Upper lobe of left lung (tissue), 6 donors: Measurements from ENCODE around the gene GALNT7. TPM values are rescaled to one million over a fixed set of nuclear protein-coding genes. Genes with fewer than 3 reads are reported as not detected.

ENCODE experiments used
- ATAC-seq, 2 donors: fragments of 200-7000 bp; cut with Tn5 transposase; one replicate each; pipeline ENCODE4 v1.9.1; 2022; ENCODE audit warnings: mild to moderate bottlenecking in 2 of 2, moderate library complexity in 2 of 2; ENCODE audit not compliant: low FRiP score in 2 of 2
- DNase-seq, 2 donors: peaks; one replicate each; pipeline ENCODE4 v3.0.0-alpha.2; 2019 to 2020
- H3K27ac ChIP-seq, 4 donors: fragments of 200-600 bp; sonication (generic); one replicate each; pipeline ENCODE4 v1.5.1; 2016 to 2019
- H3K27me3 ChIP-seq, 4 donors: fragments of 200-600 bp; sonication (generic); one replicate each; pipeline ENCODE4 v1.5.1; 2017 to 2019
- H3K36me3 ChIP-seq, 4 donors: fragments of 200-600 bp; sonication (generic); one replicate each; pipeline ENCODE4 v1.5.1; 2016 to 2019
- H3K4me1 ChIP-seq, 4 donors: fragments of 200-600 bp; sonication (generic); one replicate each; pipeline ENCODE4 v1.5.1; 2018 to 2019
- H3K4me3 ChIP-seq, 4 donors: fragments of 200-600 bp; sonication (generic); one replicate each; pipeline ENCODE4 v1.5.1; 2017 to 2019; ENCODE audit warnings: mild to moderate bottlenecking in 2 of 4, moderate library complexity in 1 of 4
- H3K9me3 ChIP-seq, 4 donors: fragments of 200-600 bp; sonication (generic); one replicate each; pipeline ENCODE4 v1.5.1; 2018 to 2019
- CTCF ChIP-seq, 6 experiments: fragments of 450-650 bp in 4 of 6; fragments of 200-600 bp in 2 of 6; sonication (generic) in 2 of 6; IDR thresholded peaks; one replicate each; pipeline ENCODE4 v1.5.1; 2016 to 2019; ENCODE audit warnings: antibody characterized with exemption in 6 of 6
- EP300 ChIP-seq, 4 donors: sonication (generic); formaldehyde crosslinking; IDR thresholded peaks; one replicate each; pipeline ENCODE4 v1.5.1; 2017; ENCODE audit warnings: antibody characterized with exemption in 4 of 4, control low read depth in 2 of 4
- POLR2A ChIP-seq, 4 donors: fragments of 450-650 bp; IDR thresholded peaks; one replicate each; pipeline ENCODE4 v1.5.1; 2016 to 2017; ENCODE audit warnings: antibody characterized with exemption in 4 of 4, mild to moderate bottlenecking in 2 of 4
- POLR2AphosphoS5 ChIP-seq, 2 donors: sonication (generic); formaldehyde crosslinking; IDR thresholded peaks; one replicate each; pipeline ENCODE4 v1.5.1; 2017; ENCODE audit warnings: antibody characterized with exemption in 2 of 2
- WGBS, 2 donors: methylation state at CpG; one replicate each; pipeline ENCODE4 v1.1.5; 2017 to 2018; 5-methylcytosine and 5-hydroxymethylcytosine counted together
- total RNA-seq, 6 donors: library from RNA; depleted of rRNA in 4 of 6; stranded (reverse); fragments of >200 nt in 4 of 6; gene quantifications; one replicate each; pipeline versions ENCODE4 v1.1.0 to v1.2.1, GENCODE V29; 2016 to 2021
- donor health status: DM: no; HTN: no; CAD: no; lungs with moderate emphysema.
- donor health status: DM: no; HTN: yes; CAD: no; lungs with severe emphysema.

The GALNT7 gene
- total RNA-seq, 6 donors from 2014 or later, result 5.0 to 68.1 (median 20.1) TPM

- H3K4me1 ChIP-seq, result no peaks in the 10 kb centered on the region
- H3K27ac ChIP-seq, result no peak overlapping the region
- no peak overlapping the region for H3K4me3 ChIP-seq
- 94% methylated on average over 5 of the region's 5 CpGs for WGBS, 2 donors
- peaks cover 0 to 9% (median 6%) of the 10 kb centered on the region in 4 donors for H3K9me3 ChIP-seq
- TF ChIP-seq CTCF (IDR thresholded peaks at IDR 0.05), result no peak
- TF ChIP-seq POLR2AphosphoS5 (IDR thresholded peaks at IDR 0.05), result no peak
- TF ChIP-seq EP300 (IDR thresholded peaks at IDR 0.05), result no peak
- TF ChIP-seq POLR2A (IDR thresholded peaks at IDR 0.05), result no peak
- H3K27me3 ChIP-seq, result no peaks in the 10 kb centered on the region
- DNase-seq (no peak), ATAC-seq (no peak)
- H3K36me3 ChIP-seq, result peaks cover 0 to 4% (median 0%) of the 10 kb centered on the region in 4 donors
Measured at GRCh38 chr4:173291899-173292298, 123.3 kb downstream of the GALNT7 start.

GRCh38 chr4:173293663-173294062 is 125.1 kb downstream of the GALNT7 start:
- H3K9me3 ChIP-seq, result no peaks in the 10 kb centered on the region
- ATAC-seq (no peak), DNase-seq (no peak)
- H3K27me3 ChIP-seq, result no peaks in the 10 kb centered on the region
- H3K4me1 ChIP-seq, result no peaks in the 10 kb centered on the region
- 92% methylated on average over 7 of the region's 7 CpGs for WGBS, 2 donors
- no peak overlapping the region for H3K27ac ChIP-seq
- no peak overlapping the region for H3K4me3 ChIP-seq
- TF ChIP-seq EP300 (IDR thresholded peaks at IDR 0.05), result no peak
- TF ChIP-seq POLR2AphosphoS5 (IDR thresholded peaks at IDR 0.05), result no peak
- no peak for TF ChIP-seq POLR2A (IDR thresholded peaks at IDR 0.05)
- TF ChIP-seq CTCF (IDR thresholded peaks at IDR 0.05), result no peak
- peaks cover 0 to 9% (median 4%) of the 10 kb centered on the region in 4 donors for H3K36me3 ChIP-seq

DNA sequence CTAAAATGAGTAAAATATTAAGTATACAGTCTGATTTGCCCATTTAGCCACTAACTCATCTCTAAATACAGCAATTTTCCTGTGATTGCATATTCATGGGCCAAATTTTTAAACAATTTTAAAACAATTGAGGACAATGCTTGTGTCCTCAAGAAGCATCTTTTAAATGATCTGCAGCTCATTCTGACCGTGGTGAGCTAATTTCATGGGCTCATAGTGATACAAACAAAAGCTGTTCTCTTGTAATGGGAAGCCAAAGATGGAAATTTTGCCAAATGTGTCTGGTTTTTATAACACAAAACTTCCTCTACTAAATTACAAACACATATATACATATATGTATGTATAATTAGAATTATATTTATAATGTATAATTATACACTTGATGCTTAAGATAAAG is 125.8 kb downstream of the GALNT7 start:
- DNase-seq (no peak), ATAC-seq (no peak)
- WGBS, 2 donors, result 82 to 86% methylated on average over 1 of the region's 1 CpG
- H3K9me3 ChIP-seq, result no peaks in the 10 kb centered on the region
- H3K36me3 ChIP-seq, result peaks cover 0 to 9% (median 4%) of the 10 kb centered on the region in 4 donors
- no peak overlapping the region for H3K4me3 ChIP-seq
- TF ChIP-seq EP300 (IDR thresholded peaks at IDR 0.05) (no peak), POLR2A (IDR thresholded peaks at IDR 0.05) (no peak)
- H3K4me1 ChIP-seq, result no peaks in the 10 kb centered on the region
- no peak overlapping the region for H3K27ac ChIP-seq
- no peaks in the 10 kb centered on the region for H3K27me3 ChIP-seq

DNA sequence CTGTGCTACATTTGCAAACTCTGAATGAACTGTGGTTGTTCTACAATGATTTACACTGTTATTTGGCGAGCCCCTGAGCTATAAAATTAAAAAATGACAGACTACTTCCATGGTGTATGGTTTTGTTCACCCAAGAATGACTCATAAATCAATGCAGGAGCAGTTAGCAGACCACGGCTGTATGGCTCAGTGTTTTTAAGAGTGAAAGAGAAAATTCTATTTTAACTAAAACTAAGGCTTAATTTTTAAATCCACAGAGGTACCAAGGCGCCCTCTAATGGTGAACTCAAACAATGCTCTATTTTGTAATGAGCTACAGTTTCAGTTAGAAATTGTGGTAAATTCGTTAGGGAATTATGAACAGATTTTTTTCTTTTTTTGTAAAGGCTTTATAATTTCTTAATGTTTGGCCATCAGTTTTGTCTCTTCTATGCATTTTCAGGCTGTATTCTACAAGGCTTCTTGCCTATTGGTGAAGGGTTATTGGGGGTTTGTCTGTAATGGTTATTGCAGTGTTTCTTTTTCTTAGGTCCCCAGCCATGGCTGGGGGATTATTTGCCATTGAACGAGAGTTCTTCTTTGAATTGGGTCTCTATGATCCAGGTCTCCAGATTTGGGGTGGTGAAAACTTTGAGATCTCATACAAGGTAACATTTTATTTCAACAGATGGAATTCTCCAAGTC is 133.0 kb downstream of the GALNT7 start:
- Histone ChIP-seq H3K27ac (no peak overlapping the region), H3K36me3 (peaks cover 0 to 9% (median 2%) of the 10 kb centered on the region in 4 donors), H3K9me3 (no peaks in the 10 kb centered on the region), H3K4me3 (no peak overlapping the region), H3K4me1 (no peaks in the 10 kb centered on the region), H3K27me3 (no peaks in the 10 kb centered on the region)
- WGBS, 2 donors, result 39 to 40% methylated on average over 5 of the region's 5 CpGs
- no peak for DNase-seq
- peak in 1 of 2 donors; percentile 67 for ATAC-seq
- TF ChIP-seq POLR2A (IDR thresholded peaks at IDR 0.05) (no peak), EP300 (IDR thresholded peaks at IDR 0.05) (no peak), CTCF (IDR thresholded peaks at IDR 0.05) (peak; percentile 39 to 55 (median 51)), POLR2AphosphoS5 (IDR thresholded peaks at IDR 0.05) (no peak)

DNA sequence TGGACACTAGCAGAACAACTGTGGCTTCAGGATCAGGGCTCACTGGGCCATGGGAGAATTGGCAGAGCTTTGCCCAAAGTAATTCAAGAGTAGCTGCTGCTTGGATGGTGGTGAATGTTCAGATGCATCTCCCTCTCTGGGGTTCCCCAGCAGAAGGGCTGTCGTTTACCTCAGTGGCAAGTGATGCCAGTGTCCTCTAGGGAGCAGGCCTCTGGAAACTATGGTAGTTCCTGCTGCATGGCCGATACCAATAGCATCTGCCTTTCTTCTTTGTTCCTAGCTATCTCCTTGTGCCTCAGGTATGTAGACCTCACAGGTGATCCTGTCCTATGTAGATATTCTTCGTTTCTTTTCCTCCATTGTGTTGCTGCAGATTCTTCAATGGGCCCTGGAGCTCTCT is 139.2 kb downstream of the GALNT7 start:
- Histone ChIP-seq H3K9me3 (no peaks in the 10 kb centered on the region), H3K27me3 (no peaks in the 10 kb centered on the region), H3K4me3 (no peak overlapping the region), H3K27ac (no peak overlapping the region), H3K36me3 (peaks cover 0 to 6% (median 0%) of the 10 kb centered on the region in 4 donors), H3K4me1 (no peaks in the 10 kb centered on the region)
- ATAC-seq (no peak), DNase-seq (no peak)
- no peak for TF ChIP-seq CTCF (IDR thresholded peaks at IDR 0.05)
- no peak for TF ChIP-seq POLR2A (IDR thresholded peaks at IDR 0.05)
- no peak for TF ChIP-seq EP300 (IDR thresholded peaks at IDR 0.05)
- TF ChIP-seq POLR2AphosphoS5 (IDR thresholded peaks at IDR 0.05), result no peak
- WGBS, 2 donors, result 94 to 100% methylated on average over 3 of the region's 3 CpGs
